Measurements from ENCODE around the gene AVP. TPM values are rescaled to one million over a fixed set of nuclear protein-coding genes. Genes with fewer than 3 reads are reported as not detected.
A peak's percentile ranks its signal among the peaks of the same experiment; 100 is the strongest.

Gene AVP
- polyA plus RNA-seq, 1 donor (not counting 4 experiments of a cell fraction or from before 2014, with no cell fraction given), result not detected

DNA sequence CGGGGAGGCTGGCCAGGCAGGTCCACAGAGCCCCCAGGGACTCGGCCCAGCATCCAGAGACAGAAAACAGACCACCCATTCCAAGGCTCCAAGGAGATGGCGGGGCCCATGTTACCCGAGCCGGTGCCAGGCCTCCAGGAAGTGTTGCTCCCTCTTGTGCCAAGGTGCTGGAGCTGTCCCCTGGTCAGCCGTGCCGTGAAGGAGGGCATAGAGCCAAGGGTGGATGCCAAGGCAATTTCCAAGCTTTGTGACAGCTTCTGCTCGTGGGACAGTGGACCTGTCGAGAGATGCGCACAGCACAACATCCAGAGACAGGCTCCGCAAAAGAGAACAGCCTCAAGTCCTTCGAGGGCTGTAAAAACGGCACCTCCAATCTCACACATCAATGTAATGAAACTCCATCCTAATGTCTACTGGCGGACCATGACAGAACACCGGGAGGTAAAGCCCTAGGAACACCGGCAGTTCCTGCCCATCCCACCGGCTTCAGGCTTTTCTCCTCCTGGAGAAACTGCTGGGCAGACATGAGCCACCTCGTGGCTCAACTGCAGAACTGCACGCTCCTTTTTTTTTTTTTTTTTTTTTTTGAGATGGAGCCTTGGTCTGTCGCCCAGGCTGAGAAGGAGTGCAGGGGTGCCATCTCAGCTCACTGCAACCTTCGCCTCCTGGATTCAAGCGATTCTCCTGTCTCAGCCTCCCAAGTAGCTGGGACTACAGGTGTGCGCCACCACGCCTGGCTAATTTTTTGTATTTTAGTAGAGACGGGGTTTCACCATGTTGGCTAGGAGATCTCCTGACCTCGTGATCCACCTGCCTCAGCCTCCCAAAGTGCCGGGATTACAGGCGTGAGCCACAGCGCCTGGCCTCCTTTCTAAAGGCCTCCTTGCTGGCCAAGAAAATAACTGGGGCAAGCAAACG lies 30.9 kb upstream of the AVP start:
- Histone ChIP-seq H3K9ac (ENCODE audit: control insufficient read depth, extremely low read depth, insufficient read depth, low read length) (no peak overlapping the region), H3K36me3 (ENCODE audit: control insufficient read depth in 2 of 2, extremely low read depth in 1 of 2, insufficient read depth in 2 of 2, low read length in 2 of 2) (peaks cover 0 to 3% of the 10 kb centered on the region in 2 experiments), H2AFZ (ENCODE audit: control insufficient read depth, low read length) (no peak overlapping the region), H3K9me1 (ENCODE audit: control insufficient read depth, extremely low read depth, insufficient read depth, low read length) (no peaks in the 10 kb centered on the region), H3K79me2 (ENCODE audit: control insufficient read depth, insufficient read depth, low read length) (no peaks in the 10 kb centered on the region), H3K4me2 (ENCODE audit: control insufficient read depth, extremely low read depth, insufficient read depth, low read depth, low read length) (no peak overlapping the region), H3K27ac (ENCODE audit: control insufficient read depth, insufficient read depth, low read length) (no peak overlapping the region), H3K27me3 (ENCODE audit: control insufficient read depth, extremely low read depth, insufficient read depth, low read length) (no peaks in the 10 kb centered on the region), H3K4me3 (ENCODE audit: control insufficient read depth in 2 of 3, extremely low read depth in 1 of 3, insufficient read depth in 2 of 3, low read depth in 1 of 3, low read length in 3 of 3) (no peak overlapping the region), H3K4me1 (ENCODE audit: control insufficient read depth, extremely low read depth, insufficient read depth, low read length) (no peaks in the 10 kb centered on the region), H4K20me1 (ENCODE audit: control insufficient read depth, extremely low read depth, insufficient read depth, low read length) (peaks cover 2% of the 10 kb centered on the region), H3K9me3 (ENCODE audit: control insufficient read depth, low read depth, low read length) (no peaks in the 10 kb centered on the region)
- DNase-seq (ENCODE audit: low read depth, low spot score) (no peak), FAIRE-seq (no peak)
- dilution Hi-C loops (cut with MboI; ENCODE audit: extremely low pct_ligation_motif_present, low sequenced_read_pairs), result no loop called here
- TF ChIP-seq EZH2 (IDR thresholded peaks at IDR 0.05; ENCODE audit: low read length) (no peak), CTCF (optimal IDR thresholded peaks at IDR 0.05 in 1 of 3, IDR thresholded peaks at IDR 0.05 in 1 of 3, conservative IDR thresholded peaks at IDR 0.05 in 1 of 3; ENCODE audit: extremely low read depth in 1 of 3, insufficient read depth in 2 of 3, low read length in 3 of 3) (peak; percentile 53 to 83 (median 61))

- no peak for TF ChIP-seq EZH2 (IDR thresholded peaks at IDR 0.05; ENCODE audit: low read length)
- TF ChIP-seq CTCF (optimal IDR thresholded peaks at IDR 0.05 in 1 of 3, IDR thresholded peaks at IDR 0.05 in 1 of 3, conservative IDR thresholded peaks at IDR 0.05 in 1 of 3; ENCODE audit: extremely low read depth in 1 of 3, insufficient read depth in 2 of 3, low read length in 3 of 3), result no peak
- Histone ChIP-seq H3K79me2 (ENCODE audit: control insufficient read depth, insufficient read depth, low read length) (no peaks in the 10 kb centered on the region), H3K27ac (ENCODE audit: control insufficient read depth, insufficient read depth, low read length) (no peak overlapping the region), H3K4me1 (ENCODE audit: control insufficient read depth, extremely low read depth, insufficient read depth, low read length) (no peaks in the 10 kb centered on the region), H4K20me1 (ENCODE audit: control insufficient read depth, extremely low read depth, insufficient read depth, low read length) (peaks cover 5% of the 10 kb centered on the region), H3K9me1 (ENCODE audit: control insufficient read depth, extremely low read depth, insufficient read depth, low read length) (no peaks in the 10 kb centered on the region), H3K9me3 (ENCODE audit: control insufficient read depth, low read depth, low read length) (no peaks in the 10 kb centered on the region), H3K4me2 (ENCODE audit: control insufficient read depth, extremely low read depth, insufficient read depth, low read depth, low read length) (no peak overlapping the region), H3K9ac (ENCODE audit: control insufficient read depth, extremely low read depth, insufficient read depth, low read length) (no peak overlapping the region), H2AFZ (ENCODE audit: control insufficient read depth, low read length) (no peak overlapping the region), H3K36me3 (ENCODE audit: control insufficient read depth in 2 of 2, extremely low read depth in 1 of 2, insufficient read depth in 2 of 2, low read length in 2 of 2) (peaks cover 1 to 4% of the 10 kb centered on the region in 2 experiments), H3K27me3 (ENCODE audit: control insufficient read depth, extremely low read depth, insufficient read depth, low read length) (no peaks in the 10 kb centered on the region), H3K4me3 (ENCODE audit: control insufficient read depth in 2 of 3, extremely low read depth in 1 of 3, insufficient read depth in 2 of 3, low read depth in 1 of 3, low read length in 3 of 3) (no peak overlapping the region)
- FAIRE-seq (no peak), DNase-seq (ENCODE audit: low read depth, low spot score) (no peak)
- dilution Hi-C loops (cut with MboI; ENCODE audit: extremely low pct_ligation_motif_present, low sequenced_read_pairs), result no loop called here
Observed at GRCh38 chr20:3111995-3112394, 27.5 kb upstream of the AVP start.

Data from keratinocyte (primary cell).